Transverse colon (tissue), 3 donors: ENCODE measurements around the gene AKAIN1.

Experiments
- CTCF ChIP-seq, 5 experiments: fragments of 200-600 bp in 3 of 5; fragments of 450-650 bp in 2 of 5; sonication (generic) in 3 of 5; IDR thresholded peaks; 1 replicate in 2 of 5; 2 replicates in 3 of 5; pipeline ENCODE4 v1.5.1; 2016 to 2017; ENCODE audit warnings: antibody characterized with exemption in 5 of 5, inconsistent platforms in 3 of 5, mild to moderate bottlenecking in 2 of 5, moderate library complexity in 1 of 5
- EP300 ChIP-seq: sonication (generic); formaldehyde crosslinking; IDR thresholded peaks from one replicate; pipeline ENCODE4 v1.6.1; 2017; ENCODE audit warnings: antibody characterized with exemption, low read depth
- POLR2A ChIP-seq: fragments of 450-650 bp; IDR thresholded peaks from one replicate; pipeline ENCODE4 v1.6.1; 2016; ENCODE audit warnings: antibody characterized with exemption, mild to moderate bottlenecking, moderate library complexity

DNA sequence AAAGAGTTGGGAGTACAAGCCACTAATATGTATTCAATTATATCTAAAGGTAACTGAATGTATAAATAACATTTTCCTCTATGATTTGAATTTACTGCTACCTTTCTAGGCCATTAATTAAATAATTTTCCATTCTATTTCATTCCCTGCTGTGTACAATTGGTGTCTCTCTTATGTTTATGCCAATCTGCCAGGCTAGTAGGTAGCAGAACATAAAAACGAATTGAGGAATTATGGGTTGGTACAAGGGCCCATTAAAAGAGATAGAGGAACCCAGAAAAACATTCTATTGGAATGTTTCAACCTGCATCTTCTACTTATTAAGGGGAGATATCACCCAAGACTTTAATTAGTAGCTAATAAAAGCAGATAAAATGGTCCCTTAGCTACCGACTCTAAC, 32.2 kb downstream of the AKAIN1 start:
- no peak for TF ChIP-seq CTCF (IDR thresholded peaks at IDR 0.05)
- no peak for TF ChIP-seq EP300
- TF ChIP-seq POLR2A, result no peak
